ENCODE measurements around the gene PPP6R2. TPM values are rescaled to one million over a fixed set of nuclear protein-coding genes. Genes with fewer than 3 reads are reported as not detected.

The PPP6R2 gene
- total RNA-seq, 2 experiments from 2014 or later = 62.3 to 64.5 TPM

DNA sequence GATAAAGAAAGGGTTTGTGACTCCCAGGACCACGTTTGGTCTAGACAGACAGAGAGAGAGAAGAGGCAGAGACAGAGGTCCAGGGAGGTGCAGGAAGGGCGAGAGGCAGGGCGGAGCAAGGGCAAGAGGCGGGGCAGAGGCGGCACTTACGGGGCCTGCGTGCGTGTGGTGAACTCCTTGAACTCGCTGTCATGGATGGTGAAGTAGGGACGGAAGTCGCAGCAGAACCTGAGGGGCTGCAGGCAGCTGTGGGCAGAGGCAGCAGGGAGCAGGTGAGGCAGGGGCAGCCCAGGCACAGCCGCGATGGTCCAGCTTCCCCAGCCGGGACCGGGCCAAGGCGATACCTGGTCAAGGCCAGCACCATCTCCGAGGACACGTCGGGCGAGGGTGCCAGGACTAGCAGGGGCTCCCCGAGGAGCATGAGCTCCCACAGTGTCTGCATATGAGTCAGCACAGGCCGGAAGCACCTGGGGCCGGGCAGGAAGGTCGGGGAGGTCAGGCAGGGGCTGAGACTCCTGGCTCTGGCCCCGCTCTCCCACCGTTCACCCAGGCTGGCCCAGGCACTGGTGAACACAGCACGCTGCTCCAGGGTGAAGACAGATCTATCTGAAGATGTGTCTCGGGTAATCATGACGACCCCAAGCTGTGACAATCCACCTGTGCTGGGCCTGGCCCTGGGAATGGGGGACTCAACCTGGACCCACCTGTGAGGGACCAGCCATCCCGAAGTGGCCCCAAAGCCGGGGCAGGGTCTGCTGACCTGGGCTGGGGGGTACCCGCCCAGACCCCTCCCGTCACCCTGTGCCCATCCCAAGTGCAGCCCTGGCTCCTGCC is 28.5 kb upstream of the PPP6R2 start:
- intact Hi-C loops (cut with micrococcal nuclease; ENCODE audit: unreplicated experiment) = loop anchor here (1.0 to 5.0 kb wide), 3 partner anchors 13 to 122 kb away; partner anchors contain the start of gene DENND6B
- POLR2A ChIA-PET = interaction anchor here (1.2 to 2.6 kb wide), 2 partner anchors 11 to 38 kb away, joined by 4 to 10 read pairs; no protein-coding TSS in a partner anchor

GRCh38 chr22:50315289-50316113 is 27.6 kb upstream of the PPP6R2 start:
- Histone ChIP-seq H3K9me2 (ENCODE audit: insufficient read depth, low read length) (no peaks in the 10 kb centered on the region), H3K4me3 (ENCODE audit: low read depth, low read length, poor library complexity, severe bottlenecking) (peak overlapping the region; percentile 71), H3K36me3 (ENCODE audit: insufficient read depth, low read length) (no peaks in the 10 kb centered on the region), H4K20me1 (ENCODE audit: insufficient read depth, low read length) (no peaks in the 10 kb centered on the region), H3K4me1 (ENCODE audit: insufficient read depth, low read length, poor library complexity, severe bottlenecking) (peaks cover 72% of the 10 kb centered on the region), H3K4me2 (ENCODE audit: low read length) (peak overlapping the region; percentile 96), H2AFZ (ENCODE audit: low read length) (no peak overlapping the region), H3K9me3 (ENCODE audit: low read length) (no peaks in the 10 kb centered on the region), H3K79me2 (ENCODE audit: insufficient read depth, low read depth, low read length) (no peaks in the 10 kb centered on the region), H3K27ac (ENCODE audit: low read depth, low read length, poor library complexity, severe bottlenecking) (peak overlapping the region; percentile 91)
- no TSS peak for BruUV-seq (replicated peaks)
- intact Hi-C loops (cut with micrococcal nuclease; ENCODE audit: unreplicated experiment) = loop anchor here (5.0 kb wide), 1 partner anchor 123 kb away; no protein-coding TSS in a partner anchor
- POLR2A ChIA-PET = interaction anchor here (1.2 to 2.6 kb wide), 2 partner anchors 11 to 39 kb away, joined by 4 to 10 read pairs; no protein-coding TSS in a partner anchor
- CTCF ChIA-PET (ENCODE audit: unreplicated experiment) = interaction anchor here (0.6 to 1.3 kb wide), 3 partner anchors 12 to 22 kb away, joined by 3 read pairs; no protein-coding TSS in a partner anchor
- no peak for TF ChIP-seq EZH2phosphoT487 (IDR thresholded peaks at IDR 0.05; ENCODE audit: borderline replicate concordance, low read depth, low read length)
- TF ChIP-seq, protein P1, sequence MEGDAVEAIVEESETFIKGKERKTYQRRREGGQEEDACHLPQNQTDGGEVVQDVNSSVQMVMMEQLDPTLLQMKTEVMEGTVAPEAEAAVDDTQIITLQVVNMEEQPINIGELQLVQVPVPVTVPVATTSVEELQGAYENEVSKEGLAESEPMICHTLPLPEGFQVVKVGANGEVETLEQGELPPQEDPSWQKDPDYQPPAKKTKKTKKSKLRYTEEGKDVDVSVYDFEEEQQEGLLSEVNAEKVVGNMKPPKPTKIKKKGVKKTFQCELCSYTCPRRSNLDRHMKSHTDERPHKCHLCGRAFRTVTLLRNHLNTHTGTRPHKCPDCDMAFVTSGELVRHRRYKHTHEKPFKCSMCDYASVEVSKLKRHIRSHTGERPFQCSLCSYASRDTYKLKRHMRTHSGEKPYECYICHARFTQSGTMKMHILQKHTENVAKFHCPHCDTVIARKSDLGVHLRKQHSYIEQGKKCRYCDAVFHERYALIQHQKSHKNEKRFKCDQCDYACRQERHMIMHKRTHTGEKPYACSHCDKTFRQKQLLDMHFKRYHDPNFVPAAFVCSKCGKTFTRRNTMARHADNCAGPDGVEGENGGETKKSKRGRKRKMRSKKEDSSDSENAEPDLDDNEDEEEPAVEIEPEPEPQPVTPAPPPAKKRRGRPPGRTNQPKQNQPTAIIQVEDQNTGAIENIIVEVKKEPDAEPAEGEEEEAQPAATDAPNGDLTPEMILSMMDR (conservative IDR thresholded peaks at IDR 0.05; ENCODE audit: low read length) = no peak
- DNase-seq (ENCODE audit: low spot score) = peak; percentile 75

More for the DNA sequence above, 28.5 kb upstream of the PPP6R2 start:
- Histone ChIP-seq H3K9me2 (ENCODE audit: insufficient read depth, low read length) (no peaks in the 10 kb centered on the region), H3K4me2 (ENCODE audit: low read length) (peak overlapping the region; percentile 96), H3K36me3 (ENCODE audit: insufficient read depth, low read length) (no peaks in the 10 kb centered on the region), H4K20me1 (ENCODE audit: insufficient read depth, low read length) (no peaks in the 10 kb centered on the region), H3K4me3 (ENCODE audit: low read depth, low read length, poor library complexity, severe bottlenecking) (peak overlapping the region; percentile 71), H3K27ac (ENCODE audit: low read depth, low read length, poor library complexity, severe bottlenecking) (peak overlapping the region; percentile 91), H3K79me2 (ENCODE audit: insufficient read depth, low read depth, low read length) (no peaks in the 10 kb centered on the region), H3K9me3 (ENCODE audit: low read length) (no peaks in the 10 kb centered on the region), H2AFZ (ENCODE audit: low read length) (no peak overlapping the region), H3K4me1 (ENCODE audit: insufficient read depth, low read length, poor library complexity, severe bottlenecking) (peaks cover 64% of the 10 kb centered on the region)
- DNase-seq (ENCODE audit: low spot score) = peak; percentile 93
- CTCF ChIA-PET (ENCODE audit: unreplicated experiment) = interaction anchor here (0.6 to 1.2 kb wide), 2 partner anchors 11 to 42 kb away, joined by 3 to 10 read pairs; no protein-coding TSS in a partner anchor
- BruUV-seq (replicated peaks) = no TSS peak
- no peak for TF ChIP-seq EZH2phosphoT487 (IDR thresholded peaks at IDR 0.05; ENCODE audit: borderline replicate concordance, low read depth, low read length)
- TF ChIP-seq, protein P1 (conservative IDR thresholded peaks at IDR 0.05; ENCODE audit: low read length) = no peak
